Stimulated activated CD8-positive, alpha-beta memory T cell treated with anti-CD3 and anti-CD28 coated beads, Interleukin-7, amount 100 ng/mL, for 4 hours (primary cell): ENCODE measurements around the gene PAPSS2.

Source experiments
- DNase-seq, 2 donors: peaks; one replicate each; pipeline ENCODE4 v3.0.0-alpha.2; 2020; ENCODE audit warnings: low read depth in 2 of 2

Gene PAPSS2

DNA sequence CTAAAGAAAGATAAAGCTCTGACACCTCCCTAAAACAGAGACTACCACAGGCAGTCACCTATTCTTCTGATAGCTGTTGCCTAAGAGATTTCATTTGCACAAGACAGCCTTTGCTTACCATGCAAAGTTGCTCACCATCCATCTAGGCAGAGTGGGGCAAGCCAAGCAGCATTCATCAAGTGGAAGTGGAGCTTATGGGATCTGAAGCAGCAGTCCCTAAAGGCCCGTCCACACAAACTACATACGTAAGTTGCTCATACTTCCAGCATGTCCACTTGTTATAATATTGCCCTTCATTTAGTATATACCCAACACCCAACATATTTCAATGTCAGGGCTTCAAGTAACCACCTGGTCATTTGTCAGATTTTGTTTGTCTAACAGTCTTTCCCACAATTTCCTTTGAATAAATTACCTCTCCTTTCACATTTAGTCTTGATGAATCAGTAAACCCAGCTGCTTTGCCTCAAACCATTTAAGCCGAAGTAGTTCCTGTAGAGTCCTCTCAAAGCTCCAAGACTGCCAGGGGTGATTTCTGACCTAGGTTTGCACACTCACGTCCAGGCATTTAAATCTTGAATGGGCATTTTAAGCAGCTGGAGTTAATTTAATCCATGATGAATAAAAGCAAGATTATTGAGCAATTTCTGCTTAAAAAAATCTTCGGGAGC, 90.5 kb downstream of the PAPSS2 start:
- DNase-seq: no peak

DNA sequence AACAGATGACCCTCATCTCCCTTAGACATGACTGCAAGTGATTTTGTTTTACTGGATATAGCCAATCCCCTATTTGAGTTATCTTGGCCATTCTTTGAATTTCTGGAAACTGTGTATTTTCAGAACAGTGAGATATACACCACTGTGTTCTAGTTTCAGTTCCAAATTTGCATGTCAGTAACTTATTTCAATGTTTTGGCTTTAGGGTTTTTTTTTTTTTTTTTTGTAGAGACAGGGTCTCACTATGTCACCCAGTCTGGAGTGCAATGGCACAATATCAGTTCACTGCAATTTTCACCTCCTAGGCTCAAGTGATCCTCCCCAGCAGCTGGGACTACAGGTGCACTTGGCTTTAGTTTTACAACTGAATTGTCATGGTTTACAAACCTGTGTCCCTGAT, 91.1 kb downstream of the PAPSS2 start:
- DNase-seq: no peak

- no peak for DNase-seq
Measured at GRCh38 chr10:87751274-87751673, 91.6 kb downstream of the PAPSS2 start.

DNA sequence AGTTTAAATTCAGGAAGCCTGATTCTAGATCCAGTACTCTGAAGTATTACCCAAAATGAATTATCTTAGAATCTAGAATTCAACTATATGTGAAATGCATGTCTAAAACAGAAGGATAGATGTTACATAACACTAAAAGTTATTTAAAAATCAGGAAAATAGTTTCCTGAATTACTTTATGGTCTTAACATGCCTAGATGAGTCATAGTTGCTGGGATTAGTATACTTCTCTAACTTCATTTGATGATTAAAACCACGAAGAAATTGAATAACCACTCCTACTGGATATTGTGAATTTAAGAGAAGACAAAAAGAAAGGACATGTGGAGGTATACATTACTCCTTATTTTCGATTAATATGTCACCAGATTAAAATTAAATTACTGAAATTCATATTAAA, 92.9 kb downstream of the PAPSS2 start:
- no peak for DNase-seq

- no peak for DNase-seq
Measured at GRCh38 chr10:87753995-87754866, 94.6 kb downstream of the PAPSS2 start.

DNA sequence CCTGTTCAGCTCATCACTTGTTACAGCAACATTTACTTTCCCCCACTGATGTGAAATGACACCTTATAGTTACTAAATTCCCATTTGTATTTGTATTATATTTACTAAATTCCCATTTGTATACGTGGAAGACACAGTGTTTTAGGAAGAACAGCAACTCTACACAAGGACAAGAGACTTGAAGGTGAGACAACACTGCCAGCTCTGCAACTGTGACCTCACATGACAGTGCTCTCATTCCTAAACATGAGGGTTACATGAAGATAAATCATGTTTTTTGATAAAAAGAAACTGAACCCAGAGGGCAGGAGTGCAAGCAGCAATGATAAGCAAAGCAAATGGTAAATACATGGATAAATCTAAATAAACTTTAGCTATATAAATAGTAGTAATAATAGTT, 98.0 kb downstream of the PAPSS2 start:
- DNase-seq: no peak

- no peak for DNase-seq
Measured at GRCh38 chr10:87759551-87759950, 99.9 kb downstream of the PAPSS2 start.

DNA sequence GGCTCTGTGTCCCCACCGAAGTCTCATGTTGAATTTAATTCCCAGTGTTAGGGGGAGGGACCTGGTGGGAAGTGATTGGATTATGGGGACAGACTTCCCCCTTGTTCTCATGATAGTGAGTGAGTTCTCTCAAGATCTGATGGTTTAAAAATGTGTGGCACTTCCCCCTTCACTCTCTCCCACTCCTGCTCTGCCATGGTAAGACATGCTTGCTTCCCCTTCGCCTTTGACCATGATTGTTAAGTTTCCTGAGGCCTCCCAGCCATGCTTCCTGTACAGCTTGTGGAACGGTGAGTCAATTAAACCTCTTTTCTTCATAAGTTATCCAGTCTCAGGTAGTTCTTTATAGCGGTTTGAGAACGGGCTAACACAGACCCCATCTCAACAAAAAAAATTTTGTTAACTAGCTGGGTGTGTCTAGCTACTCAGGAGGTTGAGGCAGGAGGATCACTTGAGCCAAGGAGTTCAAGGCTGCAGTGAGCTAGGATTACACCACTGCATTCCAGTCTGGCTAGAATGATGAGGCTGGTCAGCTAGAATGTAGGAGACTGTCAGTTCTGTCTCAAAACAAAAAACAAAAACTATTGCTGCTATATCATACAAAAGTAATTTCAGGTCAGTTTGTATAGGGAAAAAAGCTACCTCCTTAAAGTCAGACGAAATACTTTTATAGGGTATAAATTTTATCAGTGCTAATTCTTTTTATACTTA, 100.7 kb downstream of the PAPSS2 start:
- no peak for DNase-seq

DNA sequence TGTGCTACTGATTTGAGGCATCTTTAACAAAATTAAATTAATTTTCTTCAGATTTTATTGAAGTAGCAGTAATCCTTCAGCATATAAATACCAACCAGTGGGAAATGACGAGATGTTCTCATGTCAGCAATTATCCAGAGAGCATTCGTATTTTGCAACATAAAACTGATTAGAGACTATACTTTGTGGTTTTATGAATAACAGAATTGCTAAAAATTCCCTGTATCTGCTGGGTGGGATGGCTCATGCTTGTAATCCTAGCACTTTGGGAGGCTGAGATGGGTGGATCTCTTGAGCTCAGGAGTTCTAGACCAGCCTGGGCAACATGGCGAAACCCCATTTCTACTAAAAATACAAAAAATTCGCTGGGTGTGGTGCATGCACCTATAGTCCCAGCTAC, 101.5 kb downstream of the PAPSS2 start:
- no peak for DNase-seq

DNA sequence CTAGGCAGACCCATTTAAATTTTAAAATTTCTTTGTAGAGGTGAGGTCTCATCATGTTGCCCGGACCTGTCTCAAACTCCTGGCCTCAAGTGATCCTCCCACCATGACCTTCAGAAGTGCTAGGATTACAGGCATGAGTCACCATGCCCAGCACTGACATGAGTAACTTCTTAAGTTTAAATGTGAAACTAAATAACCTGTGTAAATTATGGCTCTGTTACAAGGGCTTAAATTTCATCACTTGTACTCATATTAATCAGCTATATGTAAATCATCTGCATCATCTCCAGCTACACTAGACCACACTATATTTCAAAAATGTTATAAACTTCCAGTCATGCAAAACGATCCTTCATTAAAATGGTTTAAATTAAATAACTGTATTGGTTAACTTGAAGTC, 102.2 kb downstream of the PAPSS2 start:
- DNase-seq: peak in 1 of 2 donors; percentile 2

DNA sequence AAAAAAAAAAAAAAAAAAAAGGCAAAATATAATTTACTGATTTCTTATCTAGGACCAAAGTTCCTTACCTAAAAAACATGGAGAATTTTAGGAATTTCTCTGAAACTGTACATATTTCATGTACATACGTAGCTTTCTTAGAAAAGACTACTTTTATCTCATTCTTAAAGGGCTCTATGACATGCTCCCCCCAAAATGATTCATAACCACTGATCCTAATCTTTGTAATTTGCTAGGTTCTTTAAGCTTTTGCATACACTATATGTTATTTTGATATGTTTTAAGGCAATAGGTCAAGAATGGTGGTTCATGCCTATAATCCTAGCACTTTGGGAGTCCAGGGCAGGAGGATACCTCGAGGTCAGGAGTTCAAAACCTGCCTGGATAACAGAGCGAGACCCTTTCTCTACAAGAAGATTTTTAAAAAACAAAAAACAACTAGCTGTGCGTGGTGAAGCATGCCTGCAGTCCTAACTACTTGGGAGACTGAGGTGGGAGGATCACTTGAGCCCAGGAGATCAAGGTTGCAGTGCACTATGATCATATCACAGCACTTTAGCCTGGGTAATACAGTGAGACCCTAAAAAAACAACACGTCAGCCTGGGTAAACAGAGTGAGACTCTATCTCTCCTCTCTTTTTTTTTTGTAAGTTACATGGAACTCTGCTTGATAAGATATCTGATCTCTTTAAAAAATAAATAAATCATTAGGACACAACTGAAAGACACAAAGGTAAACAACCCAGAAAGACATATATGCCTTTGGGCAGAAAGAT, 103.6 kb downstream of the PAPSS2 start:
- no peak for DNase-seq

DNA sequence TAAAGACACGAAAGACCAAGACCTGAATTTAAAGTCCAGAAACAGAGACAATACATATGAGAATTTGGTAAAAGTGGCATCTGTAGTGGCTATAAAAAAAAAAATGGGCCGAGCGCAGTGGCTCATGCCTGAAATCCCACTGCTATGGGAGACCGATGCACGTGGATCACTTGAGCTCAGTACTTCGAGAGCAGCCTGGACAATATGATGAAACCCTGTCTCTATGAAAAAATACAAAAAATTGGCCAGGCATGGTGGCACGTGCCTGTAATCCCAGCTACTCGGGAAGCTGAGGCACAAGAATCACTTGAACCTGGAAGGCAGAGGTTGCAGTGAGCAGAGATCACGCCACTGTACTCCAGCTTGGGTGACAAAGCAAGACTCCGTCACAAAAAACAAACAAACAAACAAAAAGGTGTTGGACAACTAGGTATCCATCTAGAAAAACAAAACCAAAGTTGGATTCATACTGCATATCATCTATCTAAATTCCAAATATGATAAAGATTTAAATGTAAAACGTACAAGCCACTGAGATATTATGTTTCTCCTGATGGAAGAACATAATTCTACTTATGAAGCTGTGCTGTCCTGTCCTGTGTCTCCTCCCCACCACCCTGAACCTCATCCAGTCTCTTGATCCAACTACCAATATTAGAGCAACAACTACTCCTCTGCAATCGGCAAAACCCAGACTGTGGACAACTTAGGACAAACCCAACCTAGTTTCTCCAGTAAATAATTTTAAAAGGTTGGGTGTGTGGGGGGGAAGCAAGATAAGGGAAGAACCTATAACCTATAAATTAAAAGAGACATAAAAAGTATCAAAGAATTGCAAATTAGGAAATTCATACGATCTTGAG, 104.6 kb downstream of the PAPSS2 start:
- DNase-seq: no peak

- no peak for DNase-seq
Measured at GRCh38 chr10:87765666-87766376, 106.1 kb downstream of the PAPSS2 start.

DNA sequence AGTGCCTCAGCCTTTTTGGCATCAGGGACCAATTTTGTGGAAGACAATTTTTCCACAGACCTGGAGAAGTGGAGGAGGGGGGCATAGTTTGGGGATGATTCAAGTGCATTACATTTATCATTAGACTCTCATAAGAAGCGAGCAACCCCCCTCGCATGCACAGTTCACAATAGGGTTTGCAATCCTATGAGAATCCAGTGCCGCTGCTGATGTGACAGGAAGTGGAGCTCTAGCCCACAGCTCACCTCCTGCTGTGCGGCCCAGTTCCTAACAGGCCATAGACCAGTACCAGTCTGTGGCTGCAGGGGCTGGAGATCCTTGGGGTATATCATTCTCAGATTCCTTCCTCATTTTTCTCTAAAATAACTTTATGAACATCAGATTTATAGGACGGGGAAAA, 107.6 kb downstream of the PAPSS2 start:
- DNase-seq: no peak

DNA sequence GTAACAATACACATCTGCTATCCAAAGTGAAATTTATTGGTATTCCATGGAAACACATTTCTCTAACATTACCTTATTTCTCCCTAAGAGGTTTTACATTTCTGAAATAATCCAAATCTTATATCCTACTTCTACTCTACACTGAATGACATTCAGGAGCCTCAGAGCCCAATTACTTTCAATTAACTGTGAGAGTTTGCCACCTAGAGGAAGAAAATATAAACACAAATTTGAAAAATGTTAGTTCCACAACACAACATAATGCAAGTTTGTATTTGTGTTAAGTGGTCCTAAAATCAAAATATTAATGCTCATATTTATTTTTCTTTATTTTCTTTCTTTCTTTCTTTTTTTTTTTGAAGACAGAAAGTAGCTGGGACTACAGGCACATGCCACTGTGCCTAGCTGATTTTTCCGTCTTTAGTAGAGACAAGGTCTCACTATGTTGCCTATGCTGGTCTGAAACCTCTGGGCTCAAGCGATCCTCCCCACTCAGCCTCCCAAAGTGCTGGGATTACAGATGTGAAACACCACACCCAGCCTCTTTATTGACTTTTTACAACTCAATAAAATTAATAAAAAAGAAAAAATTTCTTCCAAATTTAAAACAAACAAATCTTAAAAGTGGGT, 112.3 kb downstream of the PAPSS2 start:
- DNase-seq: no peak

- DNase-seq: no peak
Measured at GRCh38 chr10:87775766-87776165, 116.1 kb downstream of the PAPSS2 start.

DNA sequence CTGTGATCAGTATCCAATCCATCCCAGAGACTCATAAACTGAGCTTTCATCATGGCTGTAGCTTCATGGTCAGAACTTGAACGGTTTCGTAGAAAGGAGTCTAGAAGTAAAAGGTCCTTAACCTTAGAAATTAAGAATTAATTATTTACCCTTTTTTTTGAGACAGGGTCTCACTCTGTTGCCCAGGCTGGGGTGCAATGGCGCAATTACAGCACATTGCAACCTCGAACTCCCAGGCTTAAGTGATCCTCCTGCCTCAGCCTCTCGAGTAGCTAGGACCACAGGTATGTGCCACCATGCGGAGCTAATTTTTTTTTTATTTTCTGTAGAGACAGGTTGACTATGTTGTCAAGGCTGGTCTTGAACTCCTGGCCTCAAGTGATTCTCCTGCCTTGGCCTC, 116.7 kb downstream of the PAPSS2 start:
- no peak for DNase-seq

DNA sequence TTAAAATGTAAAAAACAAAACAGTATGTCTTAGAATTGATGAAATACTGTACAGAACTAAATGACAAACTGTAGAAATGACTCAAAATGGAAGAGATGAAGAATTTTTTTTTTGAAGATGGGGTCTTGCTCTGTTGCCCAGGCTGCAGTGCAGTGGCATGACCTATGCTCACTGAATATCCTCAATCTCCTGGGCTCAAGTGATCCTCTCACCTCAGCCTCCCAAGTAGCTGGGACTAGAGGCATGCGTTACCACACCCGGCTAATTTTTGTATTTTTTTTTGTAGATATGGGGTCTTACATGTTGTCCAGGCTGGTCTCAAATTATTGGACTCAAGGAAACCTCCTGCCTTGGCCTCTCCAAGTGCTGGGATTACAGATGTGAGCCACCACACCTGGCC, 121.9 kb downstream of the PAPSS2 start:
- no peak for DNase-seq

GRCh38 chr10:87782721-87783120, 123.0 kb downstream of the PAPSS2 start:
- DNase-seq: no peak

DNA sequence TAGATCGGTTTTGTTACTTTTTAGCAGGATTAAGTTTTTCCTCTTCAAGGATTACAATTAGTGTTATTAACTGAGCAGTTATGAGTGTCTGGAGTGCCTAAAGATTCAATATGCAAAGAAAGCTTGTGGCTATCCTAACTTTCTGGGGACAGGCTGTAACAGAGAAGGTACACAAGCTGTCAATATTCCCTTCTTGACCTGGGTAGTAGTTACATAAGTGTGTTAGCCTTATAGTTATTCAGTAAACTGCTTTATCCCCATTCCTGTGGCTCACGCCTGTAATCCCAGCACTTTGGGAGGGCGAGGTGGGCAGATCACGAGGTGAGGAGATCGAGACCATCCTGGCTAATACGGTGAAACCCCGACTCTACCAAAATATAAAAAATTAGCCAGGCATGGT, 126.7 kb downstream of the PAPSS2 start:
- no peak for DNase-seq
